ENCODE results near the gene METTL6.
"Not testable (repeated sequence)": the region's sequence is repeated elsewhere in the genome, so short reads cannot be mapped to it uniquely, and the experiment has no call there.

Gene METTL6

DNA sequence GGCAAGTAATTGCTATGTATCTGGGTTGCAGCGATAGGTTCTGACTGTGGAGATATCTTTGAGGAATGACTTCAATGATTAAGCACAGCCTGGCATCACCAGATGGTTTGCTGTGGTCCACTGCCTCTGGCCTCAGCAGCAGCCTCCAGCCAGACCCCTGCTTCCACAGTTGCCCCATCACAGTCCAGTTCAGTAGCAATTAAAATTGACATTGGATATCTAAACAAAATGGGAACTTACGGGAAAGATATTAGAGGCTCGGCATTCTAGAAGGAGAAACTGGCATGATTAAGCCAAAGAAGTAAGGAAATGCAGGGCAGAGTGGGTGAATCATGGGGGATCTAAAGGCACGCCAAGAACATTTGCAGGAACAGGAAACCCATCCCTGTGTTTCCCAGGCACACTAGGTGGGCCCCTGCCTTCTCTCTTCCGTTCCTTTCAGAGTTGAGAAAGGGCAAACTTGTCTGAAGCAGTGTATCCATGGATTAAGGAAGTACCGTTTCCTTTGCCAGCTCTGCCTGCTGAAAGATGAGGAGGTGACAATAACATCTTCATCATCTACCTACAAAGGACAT, 58.7 kb downstream of the METTL6 start:
- DNase-seq (ENCODE audit: low read depth in 2 of 2): no peak

DNA sequence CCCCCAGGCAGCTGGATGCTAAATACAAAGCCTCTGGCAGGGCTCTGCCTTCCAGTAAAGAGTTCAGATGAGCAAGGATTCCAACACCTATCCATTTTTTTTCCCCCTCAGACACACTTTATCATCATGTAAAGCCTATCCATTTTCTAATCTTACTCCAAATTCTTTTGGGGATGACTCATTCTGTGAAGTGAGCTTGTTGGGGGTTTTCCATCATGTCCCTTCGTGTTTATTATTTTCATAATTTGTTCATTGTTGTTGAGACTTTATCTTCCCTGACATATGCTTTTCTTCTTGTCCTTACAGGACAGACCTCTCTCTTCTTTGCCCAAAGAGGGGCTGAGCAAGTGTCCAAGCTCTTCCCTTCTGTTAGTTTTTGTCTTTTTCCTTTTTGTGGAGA, 60.3 kb downstream of the METTL6 start:
- no peak for DNase-seq (ENCODE audit: low read depth in 2 of 2)

DNA sequence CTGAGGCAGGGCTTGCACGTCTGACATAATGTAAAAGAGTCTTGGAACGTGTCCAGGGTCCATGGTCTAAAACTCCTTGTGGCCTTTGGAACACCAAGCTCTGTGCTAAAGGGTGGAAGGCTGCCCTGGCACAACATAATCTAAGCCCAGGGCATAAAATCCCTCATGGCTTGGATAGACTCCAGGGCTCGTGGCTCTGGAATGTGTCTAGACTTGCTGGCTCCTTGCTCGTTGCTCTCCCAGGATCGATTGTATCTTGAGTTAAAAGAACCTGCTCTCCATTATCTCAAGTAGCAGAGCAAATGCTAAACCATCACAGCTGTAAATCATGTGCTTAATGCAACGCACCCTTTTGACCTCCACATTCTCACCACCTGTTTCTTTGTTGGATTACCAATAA, 63.3 kb downstream of the METTL6 start:
- not testable (repeated sequence) for DNase-seq (ENCODE audit: low read depth in 2 of 2)

DNA sequence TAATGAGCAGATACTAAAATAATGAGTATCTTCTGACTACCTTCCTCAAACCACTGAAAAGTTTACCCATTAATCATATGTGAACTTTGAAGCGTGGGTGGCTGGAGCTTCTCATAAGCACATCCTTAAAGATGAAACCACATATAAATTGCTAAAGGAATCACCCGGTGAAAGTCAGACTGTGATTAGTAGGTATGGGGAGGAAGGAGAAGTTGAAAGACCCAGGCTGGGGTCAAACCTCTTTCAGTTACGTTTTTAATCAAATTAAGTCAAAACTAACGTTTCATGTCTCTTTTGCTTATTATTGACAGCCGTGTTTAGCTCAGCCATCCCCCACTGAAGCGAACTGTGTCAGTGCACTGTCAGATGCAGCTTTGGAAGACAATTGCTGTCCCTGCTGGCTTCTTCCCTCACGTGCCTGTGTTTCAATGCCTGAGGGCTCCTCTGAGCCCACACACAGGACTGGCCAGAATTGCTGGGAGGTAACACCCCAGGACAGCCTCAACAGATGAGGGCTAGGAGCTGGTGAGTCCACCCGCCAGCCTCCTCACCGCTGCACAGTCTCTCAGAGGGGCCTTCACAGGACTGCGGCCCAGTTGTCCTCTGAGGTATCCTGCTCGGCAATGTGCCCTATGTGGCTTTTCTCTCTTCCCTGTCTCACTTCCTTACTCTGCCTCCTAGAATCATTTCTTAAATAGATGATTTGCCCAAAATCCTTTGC, 65.7 kb downstream of the METTL6 start:
- peak; percentile 35 to 55 for DNase-seq (ENCODE audit: low read depth in 2 of 2)

DNA sequence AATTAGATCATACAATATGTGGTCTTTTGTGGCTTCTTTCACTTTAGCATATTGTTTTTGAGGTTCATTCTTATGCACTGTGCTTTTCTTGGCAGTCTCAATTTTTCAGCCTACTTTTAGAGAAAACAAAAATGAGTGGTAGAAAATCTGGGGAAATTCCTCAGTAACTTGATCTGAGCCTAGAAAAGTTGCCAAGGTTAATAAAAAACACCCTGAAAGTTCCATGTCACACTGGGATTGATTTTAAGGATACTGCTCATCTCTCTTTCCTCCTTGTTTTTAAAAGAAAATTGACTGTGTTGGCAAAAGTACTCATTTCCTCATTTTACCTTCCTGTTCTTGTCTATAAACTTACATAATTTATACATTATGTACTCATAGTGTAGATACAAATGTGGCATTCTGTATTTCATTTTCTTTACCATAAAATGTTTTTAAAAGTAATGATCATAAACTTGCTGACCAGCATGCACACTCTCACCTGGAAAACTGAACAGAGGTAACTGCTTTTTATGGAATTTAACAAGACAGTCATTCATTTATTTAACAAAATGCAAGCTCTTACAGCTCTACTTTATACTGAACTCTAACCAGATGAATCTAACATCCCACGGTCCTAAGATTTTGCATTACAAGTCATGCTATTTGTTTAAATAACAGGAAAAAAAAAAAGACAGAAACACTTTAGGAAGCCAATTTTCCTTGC, 66.4 kb downstream of the METTL6 start:
- DNase-seq (ENCODE audit: low read depth in 2 of 2): no peak

Measured in stimulated activated CD8-positive, alpha-beta memory T cell treated with anti-CD3 and anti-CD28 coated beads, Interleukin-15, amount 100 ng/mL, for 48 hours (primary cell).